ENCODE data around the gene TSPO.

- no peak for TF ChIP-seq CTCF (IDR thresholded peaks at IDR 0.05)
- TF ChIP-seq POLR2AphosphoS5 (IDR thresholded peaks at IDR 0.05) = no peak
- TF ChIP-seq POLR2A (IDR thresholded peaks at IDR 0.05) = no peak
Measured at GRCh38 chr22:43191831-43192230, 40.5 kb downstream of the TSPO start.
